Caco-2 (cell line): Measurements from ENCODE around the gene CHKB. TPM values are rescaled to one million over a fixed set of nuclear protein-coding genes. Genes with fewer than 3 reads are reported as not detected.

ENCODE experiments used
- BruUV-seq: library from RNA; stranded (reverse); fragments of 400-500 nt; replicated peaks from 2 replicates; lab custom pipeline; 2021; lab: Mats Ljungman, UMichigan
- CTCF ChIA-PET: fragments of 300-600 bp; sonication (Branson Sonifier 250); formaldehyde crosslinking; loops from one replicate; lab custom pipeline; 2022; ENCODE audit warnings: antibody characterized with exemption; lab: Charles Lee
- POLR2A ChIA-PET: fragments of 300-600 bp; sonication (Branson Sonifier 250); formaldehyde crosslinking; loops from one replicate; lab custom pipeline; 2022; ENCODE audit warnings: antibody characterized with exemption; lab: Charles Lee
- DNase-seq, 2 experiments: peaks; one replicate each; pipeline versions ENCODE4 v3.0.0 to v3.0.0-alpha.2; 2020 to 2022
- H3K27me3 ChIP-seq: replicated peaks from 2 replicates; pipeline ENCODE4 v1.6.0; 2011; ENCODE audit warnings: low read length; ENCODE audit not compliant: control insufficient read depth, insufficient read depth
- H3K36me3 ChIP-seq: 2 replicates; pipeline ENCODE4 v1.5.1; 2011; ENCODE audit warnings: low read length; ENCODE audit not compliant: control insufficient read depth, insufficient read depth
- H3K4me1 ChIP-seq: fragments of 250-450 bp; sonication (Bioruptor Pico); 2 replicates; pipeline ENCODE4 v1.5.1; 2020; ENCODE audit warnings: mild to moderate bottlenecking
- H3K4me3 ChIP-seq: 2 replicates; pipeline ENCODE4 v1.5.1; 2011; ENCODE audit warnings: low read depth, mild to moderate bottlenecking, control low read depth, low read length
- H3K9me3 ChIP-seq: fragments of 250-450 bp; sonication (Bioruptor Pico); 2 replicates; pipeline ENCODE4 v1.5.1; 2020; ENCODE audit warnings: mild to moderate bottlenecking, moderate library complexity
- H3K27ac Mint-ChIP-seq: one replicate; pipeline ENCODE4 v1.8.0; 2022; ENCODE audit warnings: mixed read lengths; ENCODE audit not compliant: unreplicated experiment
- H3K27me3 Mint-ChIP-seq: one replicate; pipeline ENCODE4 v1.8.0; 2022; ENCODE audit warnings: mixed read lengths; ENCODE audit not compliant: insufficient read depth, unreplicated experiment
- H3K36me3 Mint-ChIP-seq: one replicate; pipeline ENCODE4 v1.8.0; 2022; ENCODE audit warnings: mild to moderate bottlenecking, mixed read lengths; ENCODE audit not compliant: insufficient read depth, unreplicated experiment
- H3K4me1 Mint-ChIP-seq: one replicate; pipeline ENCODE4 v1.8.0; 2022; ENCODE audit warnings: low read depth, mixed read lengths; ENCODE audit not compliant: unreplicated experiment
- H3K4me3 Mint-ChIP-seq: one replicate; pipeline ENCODE4 v1.8.0; 2022; ENCODE audit warnings: mild to moderate bottlenecking, moderate library complexity, mixed read lengths; ENCODE audit not compliant: unreplicated experiment
- H3K9me3 Mint-ChIP-seq: one replicate; pipeline ENCODE4 v1.8.0; 2022; ENCODE audit warnings: mixed read lengths; ENCODE audit not compliant: unreplicated experiment
- intact Hi-C: fragments of 100-400 bp; cut with micrococcal nuclease; formaldehyde crosslinking; loops from one replicate; pipeline ENCODE4 v1.10.0; 2022; ENCODE audit not compliant: unreplicated experiment
- total RNA-seq: library from RNA; stranded (reverse); gene quantifications from 2 replicates; pipeline ENCODE4 v1.2.3, GENCODE V29; 2022
- TF ChIP-seq, protein P1 (sequence below), 2 experiments: fragments of 200-600 bp in 1 of 2; IDR thresholded peaks; 1 replicate in 1 of 2; 2 replicates in 1 of 2; pipeline versions ENCODE4 v1.5.1 to v1.8.0; 2011 to 2022; ENCODE audit warnings: antibody characterized with exemption in 1 of 2, control low read depth in 1 of 2, inconsistent platforms in 1 of 2, low read depth in 1 of 2, low read length in 1 of 2, mild to moderate bottlenecking in 1 of 2, moderate library complexity in 1 of 2; ENCODE audit not compliant: insufficient read depth in 1 of 2, severe bottlenecking in 1 of 2, unreplicated experiment in 1 of 2

Gene CHKB
- total RNA-seq, 1 experiment from 2014 or later = 43.3 TPM

DNA sequence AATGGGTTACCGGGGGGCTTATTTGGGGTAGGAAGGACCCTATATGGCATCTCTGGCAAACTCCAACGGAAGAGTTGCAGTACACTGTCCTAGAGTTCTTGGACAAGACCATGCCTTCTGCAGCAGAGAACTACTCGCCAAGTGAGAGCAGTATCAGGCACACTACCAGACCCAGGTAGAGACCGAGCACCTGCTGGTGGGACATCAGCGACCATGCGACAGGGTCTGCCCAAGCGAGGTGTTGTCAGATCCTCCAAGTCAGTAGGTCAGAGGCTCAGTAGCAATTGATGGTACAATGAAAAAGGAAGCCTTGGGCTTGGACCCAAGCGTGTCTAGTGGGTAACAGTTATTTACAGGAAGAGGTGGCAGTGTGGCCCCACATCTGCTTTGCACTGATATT, 3.1 kb upstream of the CHKB start:
- Mint-ChIP-seq H3K27me3 (peaks cover 3% of the 10 kb centered on the region), H3K27ac (no peak overlapping the region), H3K36me3 (peaks cover 4% of the 10 kb centered on the region), H3K9me3 (no peaks in the 10 kb centered on the region), H3K4me3 (no peak overlapping the region), H3K4me1 (no peaks in the 10 kb centered on the region)
- H3K4me3 ChIP-seq = no peak overlapping the region
- POLR2A ChIA-PET = no interaction called here
- TF ChIP-seq, protein P1, sequence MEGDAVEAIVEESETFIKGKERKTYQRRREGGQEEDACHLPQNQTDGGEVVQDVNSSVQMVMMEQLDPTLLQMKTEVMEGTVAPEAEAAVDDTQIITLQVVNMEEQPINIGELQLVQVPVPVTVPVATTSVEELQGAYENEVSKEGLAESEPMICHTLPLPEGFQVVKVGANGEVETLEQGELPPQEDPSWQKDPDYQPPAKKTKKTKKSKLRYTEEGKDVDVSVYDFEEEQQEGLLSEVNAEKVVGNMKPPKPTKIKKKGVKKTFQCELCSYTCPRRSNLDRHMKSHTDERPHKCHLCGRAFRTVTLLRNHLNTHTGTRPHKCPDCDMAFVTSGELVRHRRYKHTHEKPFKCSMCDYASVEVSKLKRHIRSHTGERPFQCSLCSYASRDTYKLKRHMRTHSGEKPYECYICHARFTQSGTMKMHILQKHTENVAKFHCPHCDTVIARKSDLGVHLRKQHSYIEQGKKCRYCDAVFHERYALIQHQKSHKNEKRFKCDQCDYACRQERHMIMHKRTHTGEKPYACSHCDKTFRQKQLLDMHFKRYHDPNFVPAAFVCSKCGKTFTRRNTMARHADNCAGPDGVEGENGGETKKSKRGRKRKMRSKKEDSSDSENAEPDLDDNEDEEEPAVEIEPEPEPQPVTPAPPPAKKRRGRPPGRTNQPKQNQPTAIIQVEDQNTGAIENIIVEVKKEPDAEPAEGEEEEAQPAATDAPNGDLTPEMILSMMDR (IDR thresholded peaks at IDR 0.05; ENCODE audit: insufficient read depth in 1 of 2, low read depth in 1 of 2, low read length in 1 of 2, severe bottlenecking in 1 of 2, unreplicated experiment in 1 of 2) = no peak
- H3K4me1 ChIP-seq = peaks cover 23% of the 10 kb centered on the region
- BruUV-seq = no TSS peak
- intact Hi-C loops = no loop called here
- CTCF ChIA-PET = no interaction called here
- H3K9me3 ChIP-seq = no peaks in the 10 kb centered on the region
- H3K27me3 ChIP-seq = no peaks in the 10 kb centered on the region
- H3K36me3 ChIP-seq = no peaks in the 10 kb centered on the region
- peak in 1 of 2 experiments; percentile 19 for DNase-seq

DNA sequence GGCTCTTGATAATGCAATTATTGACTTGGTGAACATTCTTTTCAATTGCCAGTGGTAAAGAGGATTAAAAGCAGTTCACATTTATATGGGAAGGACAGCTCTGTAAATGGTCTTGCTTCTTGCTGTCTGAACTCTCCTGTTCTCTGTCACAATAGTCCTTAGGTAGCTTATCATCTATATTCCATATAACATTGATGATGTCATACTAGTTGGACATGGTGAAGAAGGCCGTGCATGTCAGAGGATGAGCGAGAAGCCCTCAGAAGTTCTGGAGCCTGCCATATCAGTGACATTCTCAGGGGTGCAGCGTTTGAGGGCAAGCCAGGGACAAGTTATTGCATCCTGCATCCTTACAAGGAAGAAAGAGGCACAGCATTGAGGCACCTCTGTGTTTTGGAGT, 2.6 kb upstream of the CHKB start:
- H3K4me3 ChIP-seq = no peak overlapping the region
- TF ChIP-seq, protein P1 (IDR thresholded peaks at IDR 0.05; ENCODE audit: insufficient read depth in 1 of 2, low read depth in 1 of 2, low read length in 1 of 2, severe bottlenecking in 1 of 2, unreplicated experiment in 1 of 2) = no peak
- H3K27me3 ChIP-seq = no peaks in the 10 kb centered on the region
- ChIA-PET CTCF (interaction anchor here (0.8 to 1.5 kb wide), 3 partner anchors 22 to 60 kb away, joined by 3 to 7 read pairs (median 6); partner anchors contain the start of genes SCO2 and SYCE3), POLR2A (no interaction called here)
- Mint-ChIP-seq H3K27ac (no peak overlapping the region), H3K9me3 (no peaks in the 10 kb centered on the region), H3K4me3 (no peak overlapping the region), H3K27me3 (no peaks in the 10 kb centered on the region), H3K36me3 (peaks cover 4% of the 10 kb centered on the region), H3K4me1 (no peaks in the 10 kb centered on the region)
- intact Hi-C loops = no loop called here
- no peaks in the 10 kb centered on the region for H3K9me3 ChIP-seq
- peaks cover 23% of the 10 kb centered on the region for H3K4me1 ChIP-seq
- H3K36me3 ChIP-seq = no peaks in the 10 kb centered on the region
- peak in 1 of 2 experiments; percentile 5 for DNase-seq
- BruUV-seq = no TSS peak

DNA sequence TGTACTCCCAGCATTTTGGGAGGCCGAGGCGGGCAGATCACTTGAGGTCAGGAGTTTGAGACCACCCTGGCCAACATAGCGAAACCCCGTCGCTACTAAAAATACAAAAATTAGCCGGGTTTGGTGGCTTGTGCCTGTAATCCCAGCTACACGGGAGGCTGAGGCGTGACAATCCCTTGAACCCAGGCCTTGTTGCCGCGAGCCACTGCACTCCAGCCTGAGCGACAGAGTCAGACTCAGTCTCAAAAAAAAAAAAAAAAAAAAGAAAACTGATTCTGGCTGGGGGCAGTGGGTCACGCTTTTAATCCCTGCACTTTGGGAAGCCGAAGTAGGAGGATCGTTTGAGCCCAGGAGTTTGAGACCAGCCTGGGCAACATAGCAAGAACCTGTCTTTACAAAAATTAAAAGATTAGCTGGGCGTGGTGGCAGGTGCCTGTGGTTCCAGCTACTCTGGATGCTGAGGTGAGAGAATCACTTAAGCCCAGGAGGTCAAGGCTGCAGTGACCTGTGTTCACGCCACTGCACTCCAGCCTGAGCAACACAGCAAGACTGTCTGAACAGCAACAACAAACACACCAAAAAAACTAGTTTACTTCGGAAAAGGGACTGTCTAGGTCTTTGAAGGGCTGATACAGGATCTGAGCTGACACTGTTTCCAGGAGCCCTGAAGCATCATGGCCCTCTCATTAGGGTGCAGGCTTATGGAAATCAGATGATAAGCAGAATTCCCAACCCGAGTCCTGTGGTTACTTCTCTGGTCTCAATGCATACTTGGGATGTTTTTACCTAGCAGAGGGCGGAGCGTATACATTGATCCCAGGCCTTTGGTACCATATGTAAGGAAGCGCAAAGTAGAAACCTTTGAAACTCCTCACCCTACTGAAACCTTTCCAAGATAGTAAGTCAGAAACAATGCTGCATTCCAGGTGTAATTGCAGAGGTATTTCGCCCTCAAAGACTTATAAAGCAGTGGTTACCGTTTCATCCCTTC, 1.8 kb upstream of the CHKB start:
- ChIA-PET POLR2A (interaction anchor here (1.4 kb wide), 1 partner anchor 77 kb away, joined by 5 read pairs; the partner anchor contains the start of genes LMF2 and NCAPH2), CTCF (interaction anchor here (0.8 to 1.5 kb wide), 3 partner anchors 22 to 59 kb away, joined by 3 to 7 read pairs (median 6); partner anchors contain the start of genes SCO2 and SYCE3)
- H3K9me3 Mint-ChIP-seq = no peaks in the 10 kb centered on the region
- peak in 1 of 2 experiments; percentile 35 for DNase-seq
- H3K4me3 ChIP-seq = no peak overlapping the region
- no peaks in the 10 kb centered on the region for H3K27me3 Mint-ChIP-seq
- no peaks in the 10 kb centered on the region; the same call in 1 of the 2 replicates for H3K36me3 ChIP-seq
- TF ChIP-seq, protein P1 (IDR thresholded peaks at IDR 0.05; ENCODE audit: insufficient read depth in 1 of 2, low read depth in 1 of 2, low read length in 1 of 2, severe bottlenecking in 1 of 2, unreplicated experiment in 1 of 2) = no peak
- H3K9me3 ChIP-seq = no peaks in the 10 kb centered on the region
- peaks cover 4% of the 10 kb centered on the region for H3K36me3 Mint-ChIP-seq
- intact Hi-C loops = loop anchor here (5.0 kb wide), 1 partner anchor 57 kb away; the partner anchor contains the start of gene SCO2
- H3K4me1 ChIP-seq = peaks cover 23% of the 10 kb centered on the region
- H3K27ac Mint-ChIP-seq = no peak overlapping the region
- no peaks in the 10 kb centered on the region for H3K4me1 Mint-ChIP-seq
- no peak overlapping the region for H3K4me3 Mint-ChIP-seq
- no peaks in the 10 kb centered on the region for H3K27me3 ChIP-seq
- BruUV-seq = no TSS peak
